CD14-positive monocyte (primary cell): ENCODE data around the gene RHEB. TPM values are rescaled to one million over a fixed set of nuclear protein-coding genes. Genes with fewer than 3 reads are reported as not detected.
A peak's percentile ranks its signal among the peaks of the same experiment; 100 is the strongest.

ENCODE experiments used
- DNase-seq, 3 donors: peaks; one replicate each; pipeline ENCODE4 v3.0.0-alpha.2; 2011 to 2022
- H2AFZ ChIP-seq: 2 replicates; pipeline ENCODE4 v1.6.0; 2012; ENCODE audit warnings: mild to moderate bottlenecking, low read depth, low read length, inconsistent platforms; ENCODE audit not compliant: insufficient read depth, poor library complexity, severe bottlenecking
- H3K27ac ChIP-seq, 2 donors: 1 replicate in 1 of 2; 2 replicates in 1 of 2; pipeline ENCODE4 v1.5.1; 2012 to 2013; ENCODE audit warnings: low read length in 2 of 2, control low read depth in 1 of 2, inconsistent platforms in 1 of 2, low read depth in 1 of 2, mild to moderate bottlenecking in 1 of 2
- H3K27me3 ChIP-seq, 2 donors: one replicate each; pipeline versions ENCODE4 v1.6.0 to v1.6.1; 2011 to 2013; ENCODE audit warnings: low read length in 2 of 2; ENCODE audit not compliant: control insufficient read depth in 2 of 2, insufficient read depth in 2 of 2
- H3K36me3 ChIP-seq, 2 donors: replicated peaks in 1 of 2; 1 replicate in 1 of 2; 2 replicates in 1 of 2; pipeline versions ENCODE4 v1.5.1 to v1.6.1; 2012 to 2013; ENCODE audit warnings: low read length in 2 of 2, control low read depth in 1 of 2, inconsistent platforms in 1 of 2, mild to moderate bottlenecking in 1 of 2; ENCODE audit not compliant: insufficient read depth in 2 of 2, control insufficient read depth in 1 of 2
- H3K4me1 ChIP-seq, 2 donors: 1 replicate in 1 of 2; 2 replicates in 1 of 2; pipeline versions ENCODE4 v1.5.1 to v1.6.1; 2012 to 2013; ENCODE audit warnings: low read length in 2 of 2, control low read depth in 1 of 2, inconsistent platforms in 1 of 2, mild to moderate bottlenecking in 1 of 2, moderate library complexity in 1 of 2; ENCODE audit not compliant: insufficient read depth in 2 of 2, control insufficient read depth in 1 of 2
- H3K4me2 ChIP-seq: replicated peaks from 2 replicates; pipeline ENCODE3; 2012; ENCODE audit warnings: low read length, moderate library complexity, mild to moderate bottlenecking; ENCODE audit not compliant: poor library complexity, severe bottlenecking; ENCODE audit errors: extremely low read depth
- H3K4me3 ChIP-seq, 3 experiments: fragments of 200-600 bp in 1 of 3; sonication (generic) in 1 of 3; replicated peaks in 1 of 3; 1 replicate in 2 of 3; 2 replicates in 1 of 3; pipeline ENCODE4 v1.5.1; 2011 to 2013; ENCODE audit warnings: low read length in 3 of 3, mild to moderate bottlenecking in 3 of 3, control low read depth in 2 of 3, low read depth in 2 of 3, inconsistent platforms in 1 of 3, moderate library complexity in 1 of 3
- H3K79me2 ChIP-seq: 2 replicates; pipeline ENCODE4 v1.6.0; 2012; ENCODE audit warnings: mild to moderate bottlenecking, control low read depth, inconsistent platforms, low read length, moderate library complexity; ENCODE audit not compliant: insufficient read depth
- H3K9ac ChIP-seq: 2 replicates; pipeline ENCODE4 v1.6.0; 2017; ENCODE audit warnings: low read length, mild to moderate bottlenecking; ENCODE audit not compliant: insufficient read depth, poor library complexity, severe bottlenecking
- H3K9me3 ChIP-seq, 2 donors: replicated peaks in 1 of 2; 1 replicate in 1 of 2; 2 replicates in 1 of 2; pipeline versions ENCODE4 v1.5.1 to v1.6.1; 2012 to 2013; ENCODE audit warnings: low read length in 2 of 2, control low read depth in 1 of 2; ENCODE audit not compliant: control insufficient read depth in 1 of 2, insufficient read depth in 1 of 2
- H4K20me1 ChIP-seq: 2 replicates; pipeline ENCODE4 v1.6.0; 2012; ENCODE audit warnings: mild to moderate bottlenecking, low read length, control low read depth, moderate library complexity; ENCODE audit not compliant: insufficient read depth
- H3K27ac Mint-ChIP-seq, 7 donors: one replicate each; pipeline ENCODE4 v1.8.0; 2020; ENCODE audit warnings: mild to moderate bottlenecking in 7 of 7, mixed read lengths in 7 of 7, moderate library complexity in 6 of 7, inconsistent platforms in 2 of 7
- H3K27me3 Mint-ChIP-seq, 3 donors: one replicate each; pipeline ENCODE4 v1.8.0; 2021 to 2022; ENCODE audit warnings: low read depth in 3 of 3, mild to moderate bottlenecking in 3 of 3, mixed read lengths in 3 of 3, moderate library complexity in 3 of 3, inconsistent platforms in 1 of 3
- H3K36me3 Mint-ChIP-seq, 2 donors: one replicate each; pipeline ENCODE4 v1.8.0; 2020; ENCODE audit warnings: mixed read lengths in 2 of 2, inconsistent platforms in 1 of 2, mild to moderate bottlenecking in 1 of 2
- H3K4me1 Mint-ChIP-seq: one replicate; pipeline ENCODE4 v1.8.0; 2020; ENCODE audit warnings: mild to moderate bottlenecking, mixed read lengths
- H3K4me3 Mint-ChIP-seq, 2 donors: one replicate each; pipeline ENCODE4 v1.8.0; 2020; ENCODE audit warnings: mild to moderate bottlenecking in 2 of 2, mixed read lengths in 2 of 2, moderate library complexity in 1 of 2
- H3K9me3 Mint-ChIP-seq, 7 donors: one replicate each; pipeline ENCODE4 v1.8.0; 2020 to 2022; ENCODE audit warnings: mixed read lengths in 7 of 7, mild to moderate bottlenecking in 6 of 7, moderate library complexity in 6 of 7, inconsistent platforms in 2 of 7
- WGBS: methylation state at CpG from one replicate; pipeline ENCODE4 v1.1.5; 2013; ENCODE audit warnings: missing lambda C conversion rate; ENCODE audit not compliant: insufficient coverage; 5-methylcytosine and 5-hydroxymethylcytosine counted together
- intact Hi-C, 2 donors: fragments of 100-400 bp; cut with micrococcal nuclease; formaldehyde crosslinking; loops; one replicate each; pipeline versions ENCODE4 v1.15.0 to v1.15.1; 2023
- polyA plus RNA-seq, 3 donors: library from polyadenylated mRNA; depleted of rRNA in 1 of 3; unstranded in 2 of 3; stranded (reverse) in 1 of 3; fragments of 300-500 nt in 2 of 3; fragments of >200 nt in 1 of 3; fragmentation: Illumina TruSeq in 2 of 3; gene quantifications; 1 replicate in 2 of 3; 2 replicates in 1 of 3; pipeline ENCODE4 v1.2.3, GENCODE V29; 2012 to 2021
- TF ChIP-seq, protein P1 (sequence below): fragments of 200-600 bp; IDR thresholded peaks from one replicate; pipeline ENCODE4 v1.8.0; 2022; ENCODE audit warnings: antibody characterized with exemption, mild to moderate bottlenecking

The RHEB gene
- polyA plus RNA-seq, 3 donors, result 20.4 to 96.1 (median 95.8) TPM

DNA sequence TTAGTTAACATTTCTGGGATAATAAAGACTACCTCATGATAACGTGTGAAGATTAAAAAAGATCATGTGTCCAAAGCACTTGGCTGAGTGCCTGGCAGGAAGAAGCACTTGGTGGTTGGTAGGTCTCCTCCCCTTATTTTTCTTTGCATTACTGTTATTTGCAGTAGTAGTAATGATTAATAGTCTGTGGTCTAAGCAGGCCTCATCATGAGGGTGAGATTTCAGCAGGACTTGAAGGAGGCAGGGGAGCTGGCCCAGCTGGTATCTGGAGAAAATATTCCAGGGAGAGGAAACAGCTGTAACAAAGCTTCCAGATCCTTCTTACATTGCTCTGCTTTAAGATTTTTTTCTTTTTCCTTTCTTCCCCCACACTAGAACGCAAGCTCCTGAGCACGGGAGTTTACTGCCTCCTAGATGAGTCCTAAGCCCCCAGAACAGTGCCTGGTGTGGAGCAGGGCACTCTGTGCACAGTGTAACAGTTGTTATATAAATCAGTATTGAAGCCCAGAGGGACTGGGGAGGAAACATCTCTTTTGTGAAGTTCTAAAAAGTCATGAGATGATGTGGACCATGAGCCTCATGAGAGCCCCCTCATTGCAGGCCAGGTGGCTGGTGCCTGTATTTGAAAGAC is 31.1 kb upstream of the RHEB start:
- Mint-ChIP-seq H3K36me3 (peaks cover 3 to 8% of the 10 kb centered on the region in 2 donors), H3K4me3 (no peak overlapping the region), H3K27ac (peak overlapping the region in 1 of 7 donors; percentile 46), H3K9me3 (peaks cover 0 to 6% (median 4%) of the 10 kb centered on the region in 7 donors), H3K4me1 (no peaks in the 10 kb centered on the region), H3K27me3 (peaks cover 15 to 29% (median 23%) of the 10 kb centered on the region in 3 donors)
- H3K27ac ChIP-seq, result no peak overlapping the region
- H3K9ac ChIP-seq, result no peak overlapping the region
- intact Hi-C loops, result no loop called here
- TF ChIP-seq, protein P1, sequence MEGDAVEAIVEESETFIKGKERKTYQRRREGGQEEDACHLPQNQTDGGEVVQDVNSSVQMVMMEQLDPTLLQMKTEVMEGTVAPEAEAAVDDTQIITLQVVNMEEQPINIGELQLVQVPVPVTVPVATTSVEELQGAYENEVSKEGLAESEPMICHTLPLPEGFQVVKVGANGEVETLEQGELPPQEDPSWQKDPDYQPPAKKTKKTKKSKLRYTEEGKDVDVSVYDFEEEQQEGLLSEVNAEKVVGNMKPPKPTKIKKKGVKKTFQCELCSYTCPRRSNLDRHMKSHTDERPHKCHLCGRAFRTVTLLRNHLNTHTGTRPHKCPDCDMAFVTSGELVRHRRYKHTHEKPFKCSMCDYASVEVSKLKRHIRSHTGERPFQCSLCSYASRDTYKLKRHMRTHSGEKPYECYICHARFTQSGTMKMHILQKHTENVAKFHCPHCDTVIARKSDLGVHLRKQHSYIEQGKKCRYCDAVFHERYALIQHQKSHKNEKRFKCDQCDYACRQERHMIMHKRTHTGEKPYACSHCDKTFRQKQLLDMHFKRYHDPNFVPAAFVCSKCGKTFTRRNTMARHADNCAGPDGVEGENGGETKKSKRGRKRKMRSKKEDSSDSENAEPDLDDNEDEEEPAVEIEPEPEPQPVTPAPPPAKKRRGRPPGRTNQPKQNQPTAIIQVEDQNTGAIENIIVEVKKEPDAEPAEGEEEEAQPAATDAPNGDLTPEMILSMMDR, result no peak
- no peaks in the 10 kb centered on the region for H3K9me3 ChIP-seq
- H3K27me3 ChIP-seq, result peaks cover 0 to 6% of the 10 kb centered on the region in 2 donors
- DNase-seq, result no peak
- no peaks in the 10 kb centered on the region for H3K4me1 ChIP-seq
- peaks cover 3 to 6% of the 10 kb centered on the region in 2 donors for H3K36me3 ChIP-seq
- no peaks in the 10 kb centered on the region for H3K79me2 ChIP-seq
- no peak overlapping the region for H2AFZ ChIP-seq
- no CpG with 5 or more reads among the region's 3 CpGs for WGBS
- peaks cover 4% of the 10 kb centered on the region for H4K20me1 ChIP-seq
- H3K4me3 ChIP-seq, result no peak overlapping the region
- H3K4me2 ChIP-seq, result no peak overlapping the region

DNA sequence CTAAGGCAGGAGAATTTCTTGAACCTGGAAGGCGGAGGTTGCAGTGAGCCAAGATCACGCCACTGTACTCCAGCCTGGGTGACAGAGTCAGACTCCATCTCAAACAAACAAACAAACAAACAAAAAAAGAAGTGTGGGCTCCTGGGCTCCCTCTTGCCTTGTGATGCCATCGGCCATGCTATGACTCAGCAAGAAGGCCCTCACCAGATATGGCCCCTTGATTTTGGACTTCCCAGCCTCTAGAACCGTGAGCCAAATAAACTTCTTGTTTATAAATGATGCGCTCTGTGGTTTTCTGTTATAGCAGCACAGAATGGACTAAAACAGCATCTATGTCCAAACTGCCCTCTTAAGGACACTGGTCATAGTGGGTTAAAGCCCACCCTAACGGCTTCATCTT is 29.9 kb upstream of the RHEB start:
- no peaks in the 10 kb centered on the region for H3K79me2 ChIP-seq
- Mint-ChIP-seq H3K27ac (no peak overlapping the region), H3K4me3 (no peak overlapping the region), H3K9me3 (peaks cover 0 to 9% (median 5%) of the 10 kb centered on the region in 7 donors), H3K36me3 (no peaks in the 10 kb centered on the region), H3K4me1 (no peaks in the 10 kb centered on the region), H3K27me3 (peaks cover 15 to 35% (median 26%) of the 10 kb centered on the region in 3 donors)
- H4K20me1 ChIP-seq, result peaks cover 4% of the 10 kb centered on the region
- no peak overlapping the region for H3K4me2 ChIP-seq
- H3K4me1 ChIP-seq, result no peaks in the 10 kb centered on the region
- H3K27ac ChIP-seq, result no peak overlapping the region
- no peaks in the 10 kb centered on the region for H3K36me3 ChIP-seq
- H2AFZ ChIP-seq, result no peak overlapping the region
- WGBS, result 94% methylated on average over 3 of the region's 6 CpGs
- DNase-seq, result no peak
- H3K4me3 ChIP-seq, result no peak overlapping the region
- peaks cover 0 to 6% of the 10 kb centered on the region in 2 donors for H3K27me3 ChIP-seq
- no peaks in the 10 kb centered on the region for H3K9me3 ChIP-seq
- intact Hi-C loops, result no loop called here
- TF ChIP-seq, protein P1, result no peak
- no peak overlapping the region for H3K9ac ChIP-seq
